ENCODE results near the gene PRMT2.
"Not testable (repeated sequence)": the region's sequence is repeated elsewhere in the genome, so short reads cannot be mapped to it uniquely, and the experiment has no call there.

Gene PRMT2

GRCh38 chr21:46645840-46646239, 10.4 kb downstream of the PRMT2 start:
- DNase-seq, result no peak

- no peak for DNase-seq
Measured at GRCh38 chr21:46646541-46647154, 11.2 kb downstream of the PRMT2 start.

GRCh38 chr21:46648539-46648938, 13.1 kb downstream of the PRMT2 start:
- no peak for DNase-seq

GRCh38 chr21:46649356-46649755, 13.9 kb downstream of the PRMT2 start:
- DNase-seq, result no peak

GRCh38 chr21:46650476-46651098, 15.1 kb downstream of the PRMT2 start:
- no peak for DNase-seq

GRCh38 chr21:46651121-46651520, 15.6 kb downstream of the PRMT2 start:
- no peak for DNase-seq

GRCh38 chr21:46655230-46655629, 19.8 kb downstream of the PRMT2 start:
- DNase-seq, result no peak

GRCh38 chr21:46656820-46657219, 21.3 kb downstream of the PRMT2 start:
- DNase-seq, result no peak

- DNase-seq, result no peak
Measured at GRCh38 chr21:46660505-46660904, 25.0 kb downstream of the PRMT2 start.

GRCh38 chr21:46661211-46661625, 25.7 kb downstream of the PRMT2 start:
- no peak for DNase-seq

- no peak for DNase-seq
Measured at GRCh38 chr21:46661642-46662366, 26.3 kb downstream of the PRMT2 start.

GRCh38 chr21:46662367-46662654, 26.8 kb downstream of the PRMT2 start:
- no peak for DNase-seq

GRCh38 chr21:46662765-46663500, 27.5 kb downstream of the PRMT2 start:
- DNase-seq, result no peak

GRCh38 chr21:46663754-46664153, 28.3 kb downstream of the PRMT2 start:
- DNase-seq, result no peak

- no peak for DNase-seq
Measured at GRCh38 chr21:46664316-46664995, 29.0 kb downstream of the PRMT2 start.

GRCh38 chr21:46665566-46665965, 30.1 kb downstream of the PRMT2 start:
- no peak for DNase-seq

GRCh38 chr21:46666941-46667740, 31.7 kb downstream of the PRMT2 start:
- no peak for DNase-seq

GRCh38 chr21:46667741-46668380, 32.4 kb downstream of the PRMT2 start:
- no peak for DNase-seq

GRCh38 chr21:46668381-46668780, 32.9 kb downstream of the PRMT2 start:
- no peak for DNase-seq

GRCh38 chr21:46668904-46669303, 33.4 kb downstream of the PRMT2 start:
- not testable (repeated sequence) for DNase-seq

GRCh38 chr21:46674430-46675007, 39.0 kb downstream of the PRMT2 start:
- no peak for DNase-seq

Measured in NCI-H1694 (cell line).